Effector memory CD4-positive, alpha-beta T cell (primary cell): ENCODE data around the gene GNB5.
A peak's percentile ranks its signal among the peaks of the same experiment; 100 is the strongest.
"Not testable (repeated sequence)": the region's sequence is repeated elsewhere in the genome, so short reads cannot be mapped to it uniquely, and the experiment has no call there.

Experiments
- DNase-seq, 3 donors: peaks; one replicate each; pipeline ENCODE4 v3.0.0-alpha.2; 2020
- H3K27ac ChIP-seq: 2 replicates; pipeline ENCODE4 v1.7.0; 2013; ENCODE audit warnings: mild to moderate bottlenecking, low read length, moderate library complexity; ENCODE audit not compliant: insufficient read depth, poor library complexity, severe bottlenecking
- H3K27me3 ChIP-seq: replicated peaks from 2 replicates; pipeline ENCODE4 v1.7.0; 2013; ENCODE audit warnings: mild to moderate bottlenecking, low read length; ENCODE audit not compliant: insufficient read depth, control insufficient read depth, poor library complexity, severe bottlenecking
- H3K36me3 ChIP-seq: 2 replicates; pipeline ENCODE4 v1.7.0; 2013; ENCODE audit warnings: mild to moderate bottlenecking, low read length, moderate library complexity; ENCODE audit not compliant: control insufficient read depth, insufficient read depth
- H3K4me1 ChIP-seq: 2 replicates; pipeline ENCODE4 v1.7.0; 2013; ENCODE audit warnings: low read length, mild to moderate bottlenecking; ENCODE audit not compliant: control insufficient read depth, insufficient read depth, poor library complexity, severe bottlenecking
- H3K4me3 ChIP-seq: 2 replicates; pipeline ENCODE4 v1.7.0; 2013; ENCODE audit warnings: low read length, low read depth, mild to moderate bottlenecking; ENCODE audit not compliant: insufficient read depth, poor library complexity, severe bottlenecking
- H3K9me3 ChIP-seq: 2 replicates; pipeline ENCODE4 v1.7.0; 2013; ENCODE audit warnings: mild to moderate bottlenecking, low read length, moderate library complexity; ENCODE audit not compliant: control insufficient read depth
- total RNA-seq, 3 donors: gene quantifications; one replicate each; lab custom pipeline; 2026; lab: John Stamatoyannopoulos, UW

Gene GNB5
- 42.2 to 67.8 (median 43.2) reads per million in 3 donors for total RNA-seq

DNA sequence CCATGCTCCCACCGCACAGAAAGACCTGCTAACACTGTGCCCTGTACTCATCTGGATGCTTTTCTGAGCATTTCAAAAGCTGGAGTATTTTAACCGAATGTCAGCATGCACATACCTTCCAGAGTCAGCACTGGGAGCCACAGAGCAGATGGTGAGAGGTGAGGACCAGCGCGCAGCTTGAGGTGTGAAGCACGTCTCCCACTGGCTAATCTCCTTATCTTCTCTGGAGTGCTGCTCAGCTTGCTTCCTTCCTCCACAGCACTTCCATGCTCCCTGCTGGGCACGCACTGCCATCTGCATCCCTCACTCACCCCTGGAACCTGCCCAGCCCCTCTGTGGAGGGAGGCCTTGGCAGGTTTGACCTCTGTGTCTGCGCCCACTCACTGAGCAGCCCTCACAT lies at the start of gene GNB5:
TSS of gene GNB5 (minus strand) at position 186 of the 400 bp plus-strand sequence. CDS start 6,716 bp downstream, outside the sequence.
- Histone ChIP-seq H3K36me3 (no peaks in the 10 kb centered on the region), H3K27me3 (no peaks in the 10 kb centered on the region), H3K9me3 (no peaks in the 10 kb centered on the region), H3K4me1 (no peaks in the 10 kb centered on the region), H3K4me3 (no peak within 1 kb of the TSS), H3K27ac (no peak within 1 kb of the TSS)
- no peak for DNase-seq

DNA sequence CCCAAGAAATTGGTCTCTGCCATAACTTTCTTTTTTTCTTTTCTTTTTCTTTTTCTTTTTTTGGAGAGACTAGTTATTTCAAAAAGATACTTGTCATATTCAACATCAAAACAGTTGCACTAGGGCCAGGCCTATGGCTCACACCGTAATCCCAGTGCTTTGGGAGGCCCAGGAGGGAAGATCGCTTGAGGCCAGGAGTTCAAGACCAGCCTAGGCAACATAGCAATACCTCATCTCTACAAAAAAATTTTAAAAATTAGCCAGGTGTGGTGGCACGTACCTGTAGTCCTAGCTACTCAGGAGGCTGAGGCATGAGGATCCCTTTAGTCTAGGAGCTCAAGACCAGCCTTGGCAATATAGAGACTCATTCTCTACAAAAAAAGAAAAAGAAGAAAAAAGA lies 49.0 kb upstream of the GNB5 start:
- no peaks in the 10 kb centered on the region for H3K9me3 ChIP-seq
- H3K4me1 ChIP-seq, result peaks cover 6% of the 10 kb centered on the region
- H3K27me3 ChIP-seq, result no peaks in the 10 kb centered on the region
- no peak overlapping the region for H3K27ac ChIP-seq
- DNase-seq, result no peak
- no peaks in the 10 kb centered on the region for H3K36me3 ChIP-seq
- no peak overlapping the region for H3K4me3 ChIP-seq

DNA sequence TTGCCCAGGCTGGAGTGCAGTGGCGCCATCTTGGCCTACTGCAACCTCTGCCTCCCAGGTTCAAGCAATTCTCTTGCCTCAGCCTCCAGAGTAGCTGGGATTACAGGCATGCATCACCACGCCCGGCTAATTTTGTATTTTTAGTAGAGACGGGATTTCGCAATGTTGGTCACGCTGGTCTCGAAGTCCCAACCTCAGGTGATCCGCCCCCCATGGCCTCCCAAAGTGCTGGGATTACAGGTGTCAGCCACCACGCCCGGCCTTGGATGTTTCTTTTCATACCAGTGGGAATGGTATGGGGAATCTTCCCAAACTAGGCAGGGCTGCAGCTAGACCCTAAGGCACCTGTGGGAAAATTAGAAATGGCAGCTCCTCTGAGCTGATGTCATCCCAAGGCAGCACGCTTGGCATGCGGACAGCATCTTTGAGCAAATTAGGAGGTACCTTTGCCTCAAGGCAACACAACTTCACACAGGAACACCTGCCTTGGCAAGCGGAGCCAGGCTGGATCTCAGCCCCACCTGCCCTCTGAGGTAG lies 47.9 kb upstream of the GNB5 start:
- H3K4me1 ChIP-seq, result peaks cover 14% of the 10 kb centered on the region
- H3K27ac ChIP-seq, H3K4me3 ChIP-seq, H3K27me3 ChIP-seq, DNase-seq, H3K9me3 ChIP-seq, H3K36me3 ChIP-seq: not testable (repeated sequence)

DNA sequence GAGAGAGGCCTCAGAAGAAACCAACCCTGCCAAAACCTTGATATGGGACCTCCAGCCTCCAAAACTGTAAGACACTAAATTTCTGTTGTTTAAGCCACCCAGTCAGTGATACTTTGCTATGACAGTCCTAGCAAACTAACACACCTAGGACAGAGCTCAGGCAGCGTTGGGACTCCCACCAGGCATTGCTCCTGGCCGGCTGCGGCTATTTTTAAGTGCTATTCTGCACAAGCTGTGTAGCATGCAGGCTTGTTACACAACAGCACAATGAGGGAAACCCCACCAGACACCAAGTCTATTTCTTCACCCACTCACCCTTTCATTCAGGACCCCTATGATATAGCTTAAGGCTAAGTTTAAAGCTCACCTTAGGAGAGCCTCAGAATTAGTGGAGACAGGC lies 47.0 kb upstream of the GNB5 start:
- H3K36me3 ChIP-seq, result no peaks in the 10 kb centered on the region

DNA sequence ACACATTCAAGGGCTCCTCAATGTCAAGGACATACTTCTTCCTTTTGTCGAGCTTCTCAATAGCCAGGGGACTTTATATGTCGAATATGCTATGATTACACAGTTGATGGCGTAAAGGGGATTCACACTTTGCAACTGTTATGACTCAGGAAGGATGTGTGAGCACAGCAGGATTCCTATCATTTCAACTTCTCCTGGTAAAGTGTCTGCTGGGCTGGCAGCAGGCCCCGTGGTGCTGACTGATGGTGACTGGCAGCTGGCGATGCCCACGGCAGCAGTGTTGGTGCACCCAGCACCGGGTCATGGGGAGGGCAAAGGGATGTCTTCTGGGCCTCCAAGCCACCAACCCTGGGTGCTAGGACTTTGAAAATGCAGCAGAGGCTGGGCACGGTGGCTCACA lies 44.8 kb upstream of the GNB5 start:
- Histone ChIP-seq H3K36me3 (no peaks in the 10 kb centered on the region), H3K27me3 (no peaks in the 10 kb centered on the region), H3K9me3 (no peaks in the 10 kb centered on the region), H3K4me3 (no peak overlapping the region), H3K4me1 (peaks cover 15% of the 10 kb centered on the region), H3K27ac (no peak overlapping the region)
- DNase-seq, result no peak

More for the DNA sequence above, 47.0 kb upstream of the GNB5 start:
- no peak for DNase-seq
- peaks cover 19% of the 10 kb centered on the region for H3K4me1 ChIP-seq
- no peak overlapping the region for H3K4me3 ChIP-seq
- no peaks in the 10 kb centered on the region for H3K27me3 ChIP-seq
- no peaks in the 10 kb centered on the region for H3K9me3 ChIP-seq
- H3K27ac ChIP-seq, result no peak overlapping the region

DNA sequence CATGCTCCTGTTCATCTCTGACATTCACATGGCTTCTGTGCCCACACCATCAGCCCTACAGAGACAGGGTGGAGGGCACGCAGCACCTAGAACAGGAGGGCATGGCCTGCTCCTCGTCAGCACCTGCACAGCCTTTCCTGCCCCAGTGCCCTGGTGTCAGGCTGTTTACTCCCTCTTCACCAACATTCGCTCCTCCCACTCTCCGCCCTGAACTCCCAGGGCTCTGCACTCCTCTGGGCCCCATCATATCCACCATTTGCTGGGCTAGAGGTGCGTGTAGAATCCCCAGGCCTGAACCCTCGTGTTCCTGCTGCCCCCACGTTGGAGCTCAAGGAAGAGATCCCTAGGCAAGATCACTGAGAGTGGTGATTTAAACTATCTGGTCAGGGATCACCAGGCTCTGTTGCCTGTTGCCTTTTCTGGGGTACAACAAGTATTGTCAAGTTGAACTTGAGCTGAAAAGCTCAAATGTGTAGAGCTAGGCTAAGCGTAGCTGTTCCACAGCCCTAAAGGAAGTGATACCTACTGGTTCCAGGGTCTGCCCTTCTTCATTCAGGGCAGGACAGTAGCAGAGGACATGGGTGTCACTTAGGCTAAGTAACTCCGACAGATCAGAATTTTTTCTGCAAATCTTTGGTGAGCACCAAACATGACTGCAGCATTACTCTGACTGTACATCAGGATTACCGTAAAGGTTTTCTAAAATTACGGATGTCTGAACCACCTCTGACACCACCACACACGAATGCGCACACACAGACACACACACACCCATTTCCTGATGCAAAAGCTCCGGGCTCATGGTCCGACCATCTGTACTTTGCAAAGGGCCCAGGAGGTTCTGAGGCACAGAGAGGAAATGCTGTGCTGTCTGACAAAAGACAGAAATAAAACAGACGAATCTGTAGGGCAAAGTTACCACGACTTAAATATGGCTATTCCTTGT lies 43.7 kb upstream of the GNB5 start:
- no peak for DNase-seq
- no peak overlapping the region for H3K27ac ChIP-seq
- no peaks in the 10 kb centered on the region for H3K36me3 ChIP-seq
- no peak overlapping the region for H3K4me3 ChIP-seq
- no peaks in the 10 kb centered on the region for H3K27me3 ChIP-seq
- no peaks in the 10 kb centered on the region for H3K9me3 ChIP-seq
- peaks cover 15% of the 10 kb centered on the region for H3K4me1 ChIP-seq

DNA sequence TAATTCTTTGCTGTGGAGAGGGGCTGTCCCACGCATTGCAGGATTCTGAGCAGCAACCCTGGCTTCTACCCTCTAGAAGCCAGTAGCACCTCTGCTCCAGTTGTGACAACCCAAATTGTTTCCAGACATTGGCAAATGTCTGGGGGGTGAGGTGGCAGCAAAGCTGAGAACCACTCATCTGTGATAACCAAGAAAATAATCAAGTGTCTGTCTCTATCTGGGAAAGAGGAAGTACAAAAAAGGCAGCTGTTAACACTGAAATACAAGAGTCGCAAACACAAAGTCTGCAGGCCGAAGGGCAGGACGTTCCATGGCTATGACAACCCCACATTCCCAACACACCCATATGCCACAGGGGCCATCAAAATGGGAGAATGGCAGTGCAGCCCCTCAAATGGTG lies 42.2 kb upstream of the GNB5 start:
- no peak for DNase-seq
- H3K27me3 ChIP-seq, result no peaks in the 10 kb centered on the region
- H3K4me1 ChIP-seq, result peaks cover 15% of the 10 kb centered on the region
- peak overlapping the region; percentile 12 for H3K27ac ChIP-seq
- H3K36me3 ChIP-seq, result no peaks in the 10 kb centered on the region
- no peaks in the 10 kb centered on the region for H3K9me3 ChIP-seq
- H3K4me3 ChIP-seq, result no peak overlapping the region

DNA sequence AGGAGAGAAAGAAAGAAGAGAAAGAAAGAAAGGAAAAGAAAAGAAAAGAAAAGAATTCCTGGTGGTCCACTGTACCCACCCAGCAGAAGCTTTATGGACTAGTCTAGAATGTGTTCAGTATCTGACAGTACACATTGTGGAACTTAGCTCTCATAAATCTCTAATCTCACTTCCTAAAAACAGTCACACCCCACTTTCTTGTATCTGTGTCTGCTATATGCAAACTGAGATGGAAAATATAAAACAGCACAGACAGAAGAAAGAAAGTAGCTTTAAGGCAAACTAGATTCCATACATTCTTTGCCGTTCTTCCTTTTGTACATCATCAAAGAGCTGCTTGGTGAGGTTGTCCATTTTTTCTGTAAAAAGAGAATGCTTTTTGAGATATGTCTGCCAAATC lies 41.1 kb upstream of the GNB5 start:
- no peak overlapping the region for H3K4me3 ChIP-seq
- peaks cover 15% of the 10 kb centered on the region for H3K4me1 ChIP-seq
- H3K9me3 ChIP-seq, result no peaks in the 10 kb centered on the region
- no peaks in the 10 kb centered on the region for H3K36me3 ChIP-seq
- DNase-seq, result no peak
- H3K27me3 ChIP-seq, result no peaks in the 10 kb centered on the region
- no peak overlapping the region for H3K27ac ChIP-seq

DNA sequence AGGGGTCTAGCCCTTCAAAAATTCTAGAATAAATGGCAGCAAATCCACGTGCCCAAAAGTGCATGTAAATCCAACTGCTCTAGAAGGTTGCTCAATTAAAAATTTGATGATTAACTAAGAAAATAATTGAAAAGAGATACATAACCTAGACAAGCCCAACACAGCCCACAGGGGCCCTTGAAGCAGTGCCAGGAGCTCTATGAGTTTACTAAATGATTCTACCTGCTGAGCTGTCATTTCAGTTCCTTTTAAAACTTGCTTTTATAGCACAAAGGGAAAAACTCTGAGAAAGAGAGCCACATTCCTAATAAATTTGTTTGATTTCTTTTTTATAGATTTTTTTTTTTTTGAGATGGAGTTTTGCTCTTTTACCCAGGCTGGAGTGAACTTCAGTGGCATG lies 38.9 kb upstream of the GNB5 start:
- H3K27ac ChIP-seq, result no peak overlapping the region
- H3K9me3 ChIP-seq, result no peaks in the 10 kb centered on the region
- H3K36me3 ChIP-seq, result no peaks in the 10 kb centered on the region
- no peak for DNase-seq
- H3K27me3 ChIP-seq, result no peaks in the 10 kb centered on the region
- H3K4me3 ChIP-seq, result no peak overlapping the region
- peaks cover 12% of the 10 kb centered on the region for H3K4me1 ChIP-seq

DNA sequence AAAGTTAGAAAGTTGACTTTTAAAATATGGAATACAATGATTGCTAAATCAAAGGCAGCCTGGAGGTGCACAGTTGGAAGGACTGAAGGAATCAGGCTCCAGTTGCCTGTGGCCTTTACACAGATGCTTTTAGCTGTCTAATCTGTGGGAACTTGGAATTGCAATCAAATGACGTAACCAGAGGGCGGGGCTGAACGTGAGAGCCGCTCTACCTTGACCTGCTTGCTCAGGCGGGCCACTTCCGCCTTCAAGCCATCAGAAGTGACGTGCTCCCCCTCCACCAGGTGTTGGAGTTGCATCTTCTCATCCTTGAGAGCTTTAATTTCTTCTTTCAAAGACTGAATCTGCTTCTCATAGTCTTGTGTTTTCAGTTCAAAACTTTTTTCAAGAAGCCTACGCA lies 37.7 kb upstream of the GNB5 start:
- H3K9me3 ChIP-seq, result no peaks in the 10 kb centered on the region
- no peak overlapping the region for H3K4me3 ChIP-seq
- no peak overlapping the region for H3K27ac ChIP-seq
- no peaks in the 10 kb centered on the region for H3K27me3 ChIP-seq
- no peak for DNase-seq
- H3K36me3 ChIP-seq, result no peaks in the 10 kb centered on the region
- peaks cover 5% of the 10 kb centered on the region for H3K4me1 ChIP-seq
